ENCODE results near the gene ARID1B. TPM values are rescaled to one million over a fixed set of nuclear protein-coding genes. Genes with fewer than 3 reads are reported as not detected.
A peak's percentile ranks its signal among the peaks of the same experiment; 100 is the strongest.

Gene ARID1B
- total RNA-seq, 2 donors from 2014 or later: 43.9 to 44.6 TPM

DNA sequence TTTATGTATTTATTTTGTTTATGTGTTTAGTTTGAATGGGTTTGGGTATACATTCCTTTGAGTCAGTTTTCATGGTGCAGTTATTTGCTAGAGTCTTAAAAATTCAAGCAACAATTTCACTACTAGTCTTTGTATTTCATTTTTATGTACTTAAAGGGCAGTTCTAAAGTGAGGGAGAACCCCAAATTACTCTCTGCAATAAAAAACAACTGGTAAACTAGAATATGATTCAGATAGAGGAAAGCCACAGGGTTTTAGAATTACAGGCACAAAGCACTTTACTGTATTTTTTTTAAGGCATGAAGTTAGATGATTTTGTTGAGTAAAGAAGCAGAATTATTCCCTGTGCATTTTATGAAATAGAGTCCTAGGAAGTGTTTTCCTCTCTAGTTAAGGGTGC lies 183.3 kb downstream of the ARID1B start:
- TF ChIP-seq, protein P1, sequence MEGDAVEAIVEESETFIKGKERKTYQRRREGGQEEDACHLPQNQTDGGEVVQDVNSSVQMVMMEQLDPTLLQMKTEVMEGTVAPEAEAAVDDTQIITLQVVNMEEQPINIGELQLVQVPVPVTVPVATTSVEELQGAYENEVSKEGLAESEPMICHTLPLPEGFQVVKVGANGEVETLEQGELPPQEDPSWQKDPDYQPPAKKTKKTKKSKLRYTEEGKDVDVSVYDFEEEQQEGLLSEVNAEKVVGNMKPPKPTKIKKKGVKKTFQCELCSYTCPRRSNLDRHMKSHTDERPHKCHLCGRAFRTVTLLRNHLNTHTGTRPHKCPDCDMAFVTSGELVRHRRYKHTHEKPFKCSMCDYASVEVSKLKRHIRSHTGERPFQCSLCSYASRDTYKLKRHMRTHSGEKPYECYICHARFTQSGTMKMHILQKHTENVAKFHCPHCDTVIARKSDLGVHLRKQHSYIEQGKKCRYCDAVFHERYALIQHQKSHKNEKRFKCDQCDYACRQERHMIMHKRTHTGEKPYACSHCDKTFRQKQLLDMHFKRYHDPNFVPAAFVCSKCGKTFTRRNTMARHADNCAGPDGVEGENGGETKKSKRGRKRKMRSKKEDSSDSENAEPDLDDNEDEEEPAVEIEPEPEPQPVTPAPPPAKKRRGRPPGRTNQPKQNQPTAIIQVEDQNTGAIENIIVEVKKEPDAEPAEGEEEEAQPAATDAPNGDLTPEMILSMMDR (IDR thresholded peaks at IDR 0.05): no peak
- H3K9me3 ChIP-seq: no peaks in the 10 kb centered on the region
- H3K36me3 ChIP-seq: no peaks in the 10 kb centered on the region
- no peaks in the 10 kb centered on the region for H3K27me3 ChIP-seq
- H3K4me1 ChIP-seq: peaks cover 0 to 54% of the 10 kb centered on the region in 2 donors
- H3K4me3 ChIP-seq: no peak overlapping the region
- no peak overlapping the region for H3K27ac ChIP-seq
- no peak for DNase-seq (ENCODE audit: low spot score)

DNA sequence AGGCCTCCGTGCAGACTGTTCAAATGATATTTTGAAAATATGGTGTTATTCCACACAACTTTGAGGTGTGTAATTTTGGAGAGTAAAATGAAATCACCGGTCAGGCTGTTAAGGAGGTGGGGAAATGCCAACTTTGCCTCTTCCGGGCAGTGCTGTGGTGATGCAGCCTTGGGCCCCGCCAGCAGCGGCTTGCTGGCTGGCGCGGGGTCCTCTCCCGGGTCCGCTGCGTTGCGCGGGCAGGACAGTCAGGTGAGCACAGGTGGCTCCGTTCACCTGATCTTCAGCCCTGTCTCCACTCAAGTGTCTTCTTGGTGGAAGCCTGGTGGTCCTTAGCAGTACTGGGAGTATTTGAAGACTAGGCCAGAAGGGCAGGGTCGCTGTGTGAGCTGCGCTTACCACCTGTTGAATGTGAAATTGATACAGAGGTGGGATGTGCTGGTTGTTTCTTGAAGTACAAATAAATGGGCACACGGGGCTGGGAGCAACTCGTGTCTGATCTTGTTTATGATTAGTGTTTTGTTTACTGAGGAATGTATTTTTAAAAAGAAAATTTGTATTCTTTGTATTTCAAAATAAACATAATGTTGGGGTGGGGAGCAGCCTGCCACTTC lies 184.2 kb downstream of the ARID1B start:
- H3K4me1 ChIP-seq: peaks cover 0 to 46% of the 10 kb centered on the region in 2 donors
- H3K9me3 ChIP-seq: no peaks in the 10 kb centered on the region
- H3K4me3 ChIP-seq: no peak overlapping the region
- H3K36me3 ChIP-seq: no peaks in the 10 kb centered on the region
- TF ChIP-seq, protein P1 (IDR thresholded peaks at IDR 0.05): no peak
- no peak for DNase-seq (ENCODE audit: low spot score)
- no peak overlapping the region for H3K27ac ChIP-seq
- H3K27me3 ChIP-seq: no peaks in the 10 kb centered on the region

DNA sequence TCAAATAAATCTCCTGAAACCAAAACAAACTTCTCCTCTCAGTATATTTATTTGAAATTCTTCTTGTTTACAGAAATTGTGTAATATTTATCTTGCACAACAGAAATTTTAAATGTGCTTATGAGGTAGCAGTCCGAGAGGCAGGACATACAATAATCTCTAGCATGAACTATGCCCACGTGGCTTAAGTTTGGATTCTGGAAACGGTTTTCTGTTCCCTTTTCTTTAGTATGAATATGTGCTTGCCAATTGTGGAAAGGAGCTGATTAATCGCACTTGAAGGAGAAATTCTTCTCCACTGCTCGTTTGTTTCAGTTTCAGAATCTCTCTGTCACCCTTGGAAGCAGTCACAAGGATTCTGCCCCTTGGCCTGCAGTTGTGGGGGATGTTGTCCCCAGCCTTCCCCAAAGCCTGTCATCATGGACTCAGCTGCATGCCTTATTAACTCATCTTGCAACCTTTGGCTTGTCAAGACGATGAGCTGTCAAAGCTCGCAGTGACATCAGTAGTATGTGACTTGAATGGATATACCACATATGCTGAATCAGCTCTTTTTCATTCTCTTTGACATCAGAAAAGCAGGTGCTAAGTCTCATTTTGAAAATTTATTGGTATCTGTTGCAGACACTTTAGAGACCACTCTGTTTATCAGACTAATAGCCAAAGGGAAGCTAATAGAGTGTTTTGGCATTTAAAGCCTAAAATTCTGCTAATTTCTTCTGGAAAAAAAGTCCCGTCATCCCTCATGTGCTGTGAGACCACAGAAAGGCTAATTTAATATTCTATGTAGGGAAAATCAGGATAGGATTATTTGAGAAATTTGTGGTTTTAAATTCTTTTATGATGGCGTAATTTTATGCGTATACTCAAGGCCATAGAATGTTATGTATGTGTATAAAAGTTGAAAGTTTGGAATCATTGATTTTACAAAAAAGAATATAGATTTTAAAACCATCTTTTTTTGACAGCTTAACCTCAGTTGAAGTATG lies 186.8 kb downstream of the ARID1B start:
- TF ChIP-seq, protein P1 (IDR thresholded peaks at IDR 0.05): no peak
- H3K9me3 ChIP-seq: no peaks in the 10 kb centered on the region
- H3K27me3 ChIP-seq: no peaks in the 10 kb centered on the region
- H3K36me3 ChIP-seq: no peaks in the 10 kb centered on the region
- H3K4me1 ChIP-seq: peaks cover 0 to 28% of the 10 kb centered on the region in 2 donors
- H3K4me3 ChIP-seq: peak overlapping the region in 1 of 2 donors; percentile 31
- DNase-seq (ENCODE audit: low spot score): no peak
- H3K27ac ChIP-seq: peak overlapping the region in 1 of 2 donors; percentile 37

DNA sequence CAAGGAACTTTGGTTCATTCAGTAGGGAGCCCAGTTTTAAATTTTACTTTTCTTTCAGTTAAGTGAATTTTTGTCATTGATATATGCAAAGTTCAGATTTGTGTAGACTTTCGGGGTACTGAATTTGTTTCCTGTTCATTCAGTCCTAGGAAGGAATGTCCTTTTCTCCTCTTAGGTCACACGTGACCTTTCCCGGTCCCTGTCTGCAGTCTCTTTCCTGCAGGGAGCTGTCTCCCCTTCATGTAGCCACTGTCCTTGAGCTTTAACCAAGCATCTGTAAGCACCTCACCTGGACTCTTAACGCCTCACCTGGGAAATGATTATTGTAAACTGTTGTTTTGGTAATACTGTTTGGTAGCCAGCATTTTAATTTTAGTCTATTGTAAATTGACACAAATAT lies 190.7 kb downstream of the ARID1B start:
- Histone ChIP-seq H3K4me3 (no peak overlapping the region), H3K27me3 (no peaks in the 10 kb centered on the region), H3K9me3 (no peaks in the 10 kb centered on the region), H3K36me3 (no peaks in the 10 kb centered on the region), H3K4me1 (peaks cover 0 to 58% of the 10 kb centered on the region in 2 donors), H3K27ac (no peak overlapping the region)
- no peak for DNase-seq (ENCODE audit: low spot score)
- TF ChIP-seq, protein P1 (IDR thresholded peaks at IDR 0.05): no peak

DNA sequence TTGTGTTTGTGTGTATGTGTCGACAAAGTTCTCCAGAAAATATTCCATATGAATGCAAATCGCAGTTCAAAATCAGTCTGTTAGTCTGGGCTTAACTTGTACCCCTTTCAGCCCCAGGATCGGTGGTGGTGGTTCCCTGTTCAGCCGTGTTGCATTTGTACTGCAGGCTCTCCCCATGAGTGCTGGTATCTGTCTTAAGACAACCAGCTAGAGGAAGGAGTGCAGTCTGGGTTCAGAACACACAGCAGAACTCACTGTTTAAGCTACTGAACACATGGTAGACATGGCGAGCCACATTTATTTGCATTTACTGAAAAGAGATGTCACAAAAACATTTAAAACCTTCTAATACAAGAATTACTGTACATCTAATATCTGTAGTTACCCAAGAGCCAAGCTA lies 192.1 kb downstream of the ARID1B start:
- H3K9me3 ChIP-seq: no peaks in the 10 kb centered on the region
- no peaks in the 10 kb centered on the region for H3K36me3 ChIP-seq
- TF ChIP-seq, protein P1 (IDR thresholded peaks at IDR 0.05): no peak
- no peak overlapping the region for H3K27ac ChIP-seq
- peaks cover 0 to 59% of the 10 kb centered on the region in 2 donors for H3K4me1 ChIP-seq
- H3K4me3 ChIP-seq: no peak overlapping the region
- no peaks in the 10 kb centered on the region for H3K27me3 ChIP-seq
- DNase-seq (ENCODE audit: low spot score): no peak
